ENCODE measurements around the gene DCXR.

The DCXR gene

DNA sequence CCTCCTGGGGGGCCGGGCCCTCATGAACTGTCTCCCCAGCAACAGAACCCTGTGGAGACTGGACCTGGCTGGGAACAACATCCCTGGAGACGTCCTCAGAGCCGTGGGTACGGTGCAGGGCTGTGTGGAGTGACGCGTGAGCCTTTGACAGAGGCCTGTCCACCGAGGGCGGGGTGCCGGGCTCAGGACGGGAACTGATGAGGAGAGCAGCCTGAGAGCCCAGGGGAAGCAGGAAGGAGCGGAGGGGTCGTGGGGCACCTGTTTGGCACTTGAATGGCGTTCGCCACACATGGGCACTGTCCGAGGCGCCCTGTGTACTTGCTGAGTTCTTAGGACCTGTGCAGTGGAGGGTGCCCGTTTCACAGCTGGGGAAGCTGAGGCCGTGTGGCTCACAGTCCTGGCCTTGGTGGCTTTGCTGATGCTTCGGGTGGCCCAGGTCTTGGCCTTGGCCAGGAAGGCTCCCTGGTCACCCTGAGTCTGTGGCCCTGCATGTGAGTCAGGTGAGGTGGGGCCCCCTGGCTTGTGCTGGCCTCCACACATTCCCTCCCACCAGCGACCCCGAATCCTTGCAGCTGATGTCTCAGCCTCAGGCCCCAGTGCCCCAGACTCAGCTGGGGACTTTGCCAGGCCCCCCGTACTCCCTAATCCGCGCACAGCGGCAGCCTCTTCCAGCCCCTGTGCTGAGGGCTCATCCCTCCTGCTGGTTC lies 11.9 kb downstream of the DCXR start:
- TF ChIP-seq, protein P1, sequence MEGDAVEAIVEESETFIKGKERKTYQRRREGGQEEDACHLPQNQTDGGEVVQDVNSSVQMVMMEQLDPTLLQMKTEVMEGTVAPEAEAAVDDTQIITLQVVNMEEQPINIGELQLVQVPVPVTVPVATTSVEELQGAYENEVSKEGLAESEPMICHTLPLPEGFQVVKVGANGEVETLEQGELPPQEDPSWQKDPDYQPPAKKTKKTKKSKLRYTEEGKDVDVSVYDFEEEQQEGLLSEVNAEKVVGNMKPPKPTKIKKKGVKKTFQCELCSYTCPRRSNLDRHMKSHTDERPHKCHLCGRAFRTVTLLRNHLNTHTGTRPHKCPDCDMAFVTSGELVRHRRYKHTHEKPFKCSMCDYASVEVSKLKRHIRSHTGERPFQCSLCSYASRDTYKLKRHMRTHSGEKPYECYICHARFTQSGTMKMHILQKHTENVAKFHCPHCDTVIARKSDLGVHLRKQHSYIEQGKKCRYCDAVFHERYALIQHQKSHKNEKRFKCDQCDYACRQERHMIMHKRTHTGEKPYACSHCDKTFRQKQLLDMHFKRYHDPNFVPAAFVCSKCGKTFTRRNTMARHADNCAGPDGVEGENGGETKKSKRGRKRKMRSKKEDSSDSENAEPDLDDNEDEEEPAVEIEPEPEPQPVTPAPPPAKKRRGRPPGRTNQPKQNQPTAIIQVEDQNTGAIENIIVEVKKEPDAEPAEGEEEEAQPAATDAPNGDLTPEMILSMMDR (IDR thresholded peaks at IDR 0.05; ENCODE audit: low read length) = no peak
- Histone ChIP-seq H3K9ac (ENCODE audit: low read length) (no peak overlapping the region), H2AFZ (ENCODE audit: low read length) (no peak overlapping the region), H3F3A (ENCODE audit: insufficient read depth, low read length) (no peaks in the 10 kb centered on the region), H3K79me2 (ENCODE audit: insufficient read depth, low read length) (no peaks in the 10 kb centered on the region), H3K9me3 (ENCODE audit: low read length) (no peaks in the 10 kb centered on the region), H3K4me3 (ENCODE audit: low read depth, low read length, poor library complexity, severe bottlenecking) (no peak overlapping the region), H3K4me2 (ENCODE audit: low read length) (no peak overlapping the region), H3K4me1 (ENCODE audit: insufficient read depth, low read length, severe bottlenecking) (peaks cover 29% of the 10 kb centered on the region), H3K36me3 (ENCODE audit: insufficient read depth, low read length) (peaks cover 4% of the 10 kb centered on the region; the same call in 1 of the 2 replicates), H4K20me1 (ENCODE audit: insufficient read depth, low read length) (no peaks in the 10 kb centered on the region), H3K27me3 (ENCODE audit: insufficient read depth, low read length) (no peaks in the 10 kb centered on the region), H3K27ac (ENCODE audit: low read depth, low read length, poor library complexity, severe bottlenecking) (no peak overlapping the region), H3K9me2 (ENCODE audit: low read depth, low read length) (no peaks in the 10 kb centered on the region)

DNA sequence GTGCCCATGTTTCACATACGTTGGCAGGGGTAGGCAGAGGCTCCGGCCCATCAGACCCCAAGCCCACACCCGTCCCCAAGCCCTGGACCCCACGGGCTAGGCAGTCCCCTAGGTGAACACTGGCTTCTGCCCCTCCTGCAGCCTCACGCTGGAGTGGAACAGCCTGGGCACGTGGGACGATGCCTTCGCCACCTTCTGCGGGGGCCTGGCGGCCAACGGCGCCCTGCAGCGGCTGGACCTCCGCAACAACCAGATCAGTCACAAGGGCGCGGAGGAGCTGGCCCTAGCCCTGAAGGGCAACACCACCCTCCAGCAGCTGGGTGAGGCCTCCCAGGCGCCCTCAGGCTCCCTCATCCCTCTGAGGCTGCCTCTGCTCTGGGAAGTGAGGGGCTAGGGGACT lies 12.6 kb downstream of the DCXR start:
- Histone ChIP-seq H3K4me2 (ENCODE audit: low read length) (no peak overlapping the region), H3K9me2 (ENCODE audit: low read depth, low read length) (no peaks in the 10 kb centered on the region), H4K20me1 (ENCODE audit: insufficient read depth, low read length) (no peaks in the 10 kb centered on the region), H3K4me3 (ENCODE audit: low read depth, low read length, poor library complexity, severe bottlenecking) (no peak overlapping the region), H3K4me1 (ENCODE audit: insufficient read depth, low read length, severe bottlenecking) (peaks cover 25% of the 10 kb centered on the region), H3K36me3 (ENCODE audit: insufficient read depth, low read length) (peaks cover 4% of the 10 kb centered on the region; the same call in 1 of the 2 replicates), H3K79me2 (ENCODE audit: insufficient read depth, low read length) (no peaks in the 10 kb centered on the region), H3K9me3 (ENCODE audit: low read length) (no peaks in the 10 kb centered on the region), H3K27ac (ENCODE audit: low read depth, low read length, poor library complexity, severe bottlenecking) (no peak overlapping the region), H2AFZ (ENCODE audit: low read length) (no peak overlapping the region), H3K27me3 (ENCODE audit: insufficient read depth, low read length) (no peaks in the 10 kb centered on the region), H3F3A (ENCODE audit: insufficient read depth, low read length) (no peaks in the 10 kb centered on the region), H3K9ac (ENCODE audit: low read length) (no peak overlapping the region)
- TF ChIP-seq, protein P1 (IDR thresholded peaks at IDR 0.05; ENCODE audit: low read length) = no peak
- no peak for TF ChIP-seq EZH2 (IDR thresholded peaks at IDR 0.05; ENCODE audit: borderline replicate concordance, low read length)

DNA sequence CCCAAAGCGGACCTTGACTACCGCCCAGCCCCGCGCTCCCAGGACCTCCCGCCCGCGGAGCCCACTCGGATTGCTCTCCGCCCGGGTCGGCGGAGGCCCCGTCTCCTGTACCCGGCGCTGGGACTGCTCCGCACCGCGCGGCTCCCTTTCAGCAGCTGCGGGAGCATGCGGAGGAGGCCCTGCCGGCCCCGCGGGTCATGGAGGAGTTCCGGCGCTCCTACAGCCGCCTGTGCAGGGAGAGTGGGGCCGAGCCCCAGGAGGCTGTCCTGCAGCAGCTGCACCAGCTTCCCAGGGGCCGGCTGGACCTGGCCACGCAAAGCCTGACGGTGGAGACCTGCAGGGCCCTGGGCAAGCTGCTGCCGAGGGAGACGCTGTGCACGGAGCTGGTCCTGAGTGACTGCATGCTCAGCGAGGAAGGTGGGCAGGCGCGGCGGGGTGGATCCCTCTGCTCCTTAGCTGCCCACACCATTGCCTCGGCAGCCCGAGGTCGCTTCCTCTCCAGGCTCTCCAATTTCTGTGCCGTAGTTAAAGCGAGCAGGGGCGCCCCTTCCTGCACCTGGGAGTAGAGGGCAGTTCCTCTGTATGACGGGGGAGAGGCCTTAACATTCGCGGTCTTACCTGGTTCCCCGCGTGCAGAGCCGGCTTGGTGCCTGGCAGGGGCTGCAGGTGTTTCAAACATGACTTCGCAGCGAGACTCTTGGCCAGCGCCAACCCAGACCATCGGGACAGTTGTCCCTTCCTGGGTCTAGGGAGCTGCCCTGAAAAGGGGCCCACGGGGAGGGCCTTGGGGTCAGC lies 13.9 kb downstream of the DCXR start:
- Histone ChIP-seq H2AFZ (ENCODE audit: low read length) (no peak overlapping the region), H3K36me3 (ENCODE audit: insufficient read depth, low read length) (peaks cover 4% of the 10 kb centered on the region; the same call in 1 of the 2 replicates), H3K27ac (ENCODE audit: low read depth, low read length, poor library complexity, severe bottlenecking) (no peak overlapping the region)

More for the DNA sequence above, 13.9 kb downstream of the DCXR start:
- Histone ChIP-seq H3K4me2 (ENCODE audit: low read length) (peak overlapping the region; percentile 89), H3K9ac (ENCODE audit: low read length) (peak overlapping the region; percentile 82), H4K20me1 (ENCODE audit: insufficient read depth, low read length) (no peaks in the 10 kb centered on the region), H3K27me3 (ENCODE audit: insufficient read depth, low read length) (no peaks in the 10 kb centered on the region), H3F3A (ENCODE audit: insufficient read depth, low read length) (no peaks in the 10 kb centered on the region), H3K4me3 (ENCODE audit: low read depth, low read length, poor library complexity, severe bottlenecking) (peak overlapping the region; percentile 86), H3K4me1 (ENCODE audit: insufficient read depth, low read length, severe bottlenecking) (peaks cover 24% of the 10 kb centered on the region), H3K9me3 (ENCODE audit: low read length) (no peaks in the 10 kb centered on the region), H3K79me2 (ENCODE audit: insufficient read depth, low read length) (no peaks in the 10 kb centered on the region), H3K9me2 (ENCODE audit: low read depth, low read length) (no peaks in the 10 kb centered on the region)
- no peak for TF ChIP-seq EZH2 (IDR thresholded peaks at IDR 0.05; ENCODE audit: borderline replicate concordance, low read length)
- TF ChIP-seq, protein P1 (IDR thresholded peaks at IDR 0.05; ENCODE audit: low read length) = no peak

Data from OCI-LY1 (cell line).